ENCODE results near the gene TMTC2.

DNA sequence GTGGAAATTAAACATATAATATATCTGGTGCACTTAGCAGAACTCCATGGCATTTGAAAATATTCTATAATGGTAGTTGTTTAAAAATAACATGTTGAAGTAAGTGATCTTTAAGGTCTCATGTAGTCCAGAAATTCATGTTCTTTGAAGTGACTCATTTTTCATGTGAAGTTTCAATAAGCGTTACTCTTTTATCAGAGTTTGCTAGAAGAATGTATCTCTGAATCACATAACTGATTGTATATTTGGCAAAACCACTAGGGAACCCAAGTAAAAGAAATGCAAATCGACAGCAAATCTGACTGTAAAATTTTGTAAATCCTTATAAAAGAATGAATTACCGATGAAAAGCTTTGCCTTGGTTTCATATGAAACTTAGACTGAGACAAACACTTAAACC lies 463.3 kb downstream of the TMTC2 start:
- TF ChIP-seq EZH2 (IDR thresholded peaks at IDR 0.05; ENCODE audit: borderline replicate concordance, insufficient read depth, low read length, poor library complexity, severe bottlenecking) (no peak), MXI1 (conservative IDR thresholded peaks at IDR 0.05; ENCODE audit: poor library complexity, severe bottlenecking) (no peak), POLR2AphosphoS5 (IDR thresholded peaks at IDR 0.05) (no peak), SMC3 (conservative IDR thresholded peaks at IDR 0.05; ENCODE audit: poor library complexity) (no peak), TAF1 (IDR thresholded peaks at IDR 0.05; ENCODE audit: low read depth) (no peak), EP300 (conservative IDR thresholded peaks at IDR 0.05; ENCODE audit: poor library complexity, severe bottlenecking) (no peak), RAD21 (conservative IDR thresholded peaks at IDR 0.05) (no peak)
- TF ChIP-seq, protein P1, sequence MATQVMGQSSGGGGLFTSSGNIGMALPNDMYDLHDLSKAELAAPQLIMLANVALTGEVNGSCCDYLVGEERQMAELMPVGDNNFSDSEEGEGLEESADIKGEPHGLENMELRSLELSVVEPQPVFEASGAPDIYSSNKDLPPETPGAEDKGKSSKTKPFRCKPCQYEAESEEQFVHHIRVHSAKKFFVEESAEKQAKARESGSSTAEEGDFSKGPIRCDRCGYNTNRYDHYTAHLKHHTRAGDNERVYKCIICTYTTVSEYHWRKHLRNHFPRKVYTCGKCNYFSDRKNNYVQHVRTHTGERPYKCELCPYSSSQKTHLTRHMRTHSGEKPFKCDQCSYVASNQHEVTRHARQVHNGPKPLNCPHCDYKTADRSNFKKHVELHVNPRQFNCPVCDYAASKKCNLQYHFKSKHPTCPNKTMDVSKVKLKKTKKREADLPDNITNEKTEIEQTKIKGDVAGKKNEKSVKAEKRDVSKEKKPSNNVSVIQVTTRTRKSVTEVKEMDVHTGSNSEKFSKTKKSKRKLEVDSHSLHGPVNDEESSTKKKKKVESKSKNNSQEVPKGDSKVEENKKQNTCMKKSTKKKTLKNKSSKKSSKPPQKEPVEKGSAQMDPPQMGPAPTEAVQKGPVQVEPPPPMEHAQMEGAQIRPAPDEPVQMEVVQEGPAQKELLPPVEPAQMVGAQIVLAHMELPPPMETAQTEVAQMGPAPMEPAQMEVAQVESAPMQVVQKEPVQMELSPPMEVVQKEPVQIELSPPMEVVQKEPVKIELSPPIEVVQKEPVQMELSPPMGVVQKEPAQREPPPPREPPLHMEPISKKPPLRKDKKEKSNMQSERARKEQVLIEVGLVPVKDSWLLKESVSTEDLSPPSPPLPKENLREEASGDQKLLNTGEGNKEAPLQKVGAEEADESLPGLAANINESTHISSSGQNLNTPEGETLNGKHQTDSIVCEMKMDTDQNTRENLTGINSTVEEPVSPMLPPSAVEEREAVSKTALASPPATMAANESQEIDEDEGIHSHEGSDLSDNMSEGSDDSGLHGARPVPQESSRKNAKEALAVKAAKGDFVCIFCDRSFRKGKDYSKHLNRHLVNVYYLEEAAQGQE (IDR thresholded peaks at IDR 0.05; ENCODE audit: borderline replicate concordance), result no peak
- TF ChIP-seq, protein P2, sequence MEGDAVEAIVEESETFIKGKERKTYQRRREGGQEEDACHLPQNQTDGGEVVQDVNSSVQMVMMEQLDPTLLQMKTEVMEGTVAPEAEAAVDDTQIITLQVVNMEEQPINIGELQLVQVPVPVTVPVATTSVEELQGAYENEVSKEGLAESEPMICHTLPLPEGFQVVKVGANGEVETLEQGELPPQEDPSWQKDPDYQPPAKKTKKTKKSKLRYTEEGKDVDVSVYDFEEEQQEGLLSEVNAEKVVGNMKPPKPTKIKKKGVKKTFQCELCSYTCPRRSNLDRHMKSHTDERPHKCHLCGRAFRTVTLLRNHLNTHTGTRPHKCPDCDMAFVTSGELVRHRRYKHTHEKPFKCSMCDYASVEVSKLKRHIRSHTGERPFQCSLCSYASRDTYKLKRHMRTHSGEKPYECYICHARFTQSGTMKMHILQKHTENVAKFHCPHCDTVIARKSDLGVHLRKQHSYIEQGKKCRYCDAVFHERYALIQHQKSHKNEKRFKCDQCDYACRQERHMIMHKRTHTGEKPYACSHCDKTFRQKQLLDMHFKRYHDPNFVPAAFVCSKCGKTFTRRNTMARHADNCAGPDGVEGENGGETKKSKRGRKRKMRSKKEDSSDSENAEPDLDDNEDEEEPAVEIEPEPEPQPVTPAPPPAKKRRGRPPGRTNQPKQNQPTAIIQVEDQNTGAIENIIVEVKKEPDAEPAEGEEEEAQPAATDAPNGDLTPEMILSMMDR (IDR thresholded peaks at IDR 0.05; ENCODE audit: poor library complexity, severe bottlenecking), result no peak
